ENCODE results near the gene GAL3ST3. TPM values are rescaled to one million over a fixed set of nuclear protein-coding genes. Genes with fewer than 3 reads are reported as not detected.
A peak's percentile ranks its signal among the peaks of the same experiment; 100 is the strongest.

Gene GAL3ST3
- total RNA-seq, 1 donor from 2014 or later: 0.73 TPM

DNA sequence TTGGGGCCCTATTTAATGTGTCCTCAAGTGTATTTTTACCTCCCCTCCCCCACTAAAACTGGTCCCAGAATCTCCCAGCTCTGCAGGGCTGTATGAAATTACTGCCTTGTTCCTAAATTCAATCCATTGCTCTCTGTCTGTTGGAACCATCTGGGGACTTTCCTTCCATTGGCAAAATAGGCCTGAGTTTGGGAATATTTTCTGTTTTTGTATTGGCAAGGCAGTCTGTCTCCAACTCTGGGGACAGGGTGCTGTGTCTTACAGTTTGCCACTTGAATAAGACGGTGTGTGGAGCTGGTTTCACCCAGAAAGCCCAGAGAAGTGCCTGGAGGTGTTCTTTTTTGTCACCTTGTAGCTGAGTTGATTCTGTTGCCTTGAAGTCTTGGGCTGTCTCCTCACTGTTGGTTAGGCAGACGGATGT, 22.4 kb upstream of the GAL3ST3 start:
- DNase-seq (no peak), ATAC-seq (ENCODE audit: poor library complexity) (no peak)
- intact Hi-C loops (cut with DNase I): loop anchor here (5.0 kb wide), 1 partner anchor 56 kb away; no protein-coding TSS in a partner anchor

DNA sequence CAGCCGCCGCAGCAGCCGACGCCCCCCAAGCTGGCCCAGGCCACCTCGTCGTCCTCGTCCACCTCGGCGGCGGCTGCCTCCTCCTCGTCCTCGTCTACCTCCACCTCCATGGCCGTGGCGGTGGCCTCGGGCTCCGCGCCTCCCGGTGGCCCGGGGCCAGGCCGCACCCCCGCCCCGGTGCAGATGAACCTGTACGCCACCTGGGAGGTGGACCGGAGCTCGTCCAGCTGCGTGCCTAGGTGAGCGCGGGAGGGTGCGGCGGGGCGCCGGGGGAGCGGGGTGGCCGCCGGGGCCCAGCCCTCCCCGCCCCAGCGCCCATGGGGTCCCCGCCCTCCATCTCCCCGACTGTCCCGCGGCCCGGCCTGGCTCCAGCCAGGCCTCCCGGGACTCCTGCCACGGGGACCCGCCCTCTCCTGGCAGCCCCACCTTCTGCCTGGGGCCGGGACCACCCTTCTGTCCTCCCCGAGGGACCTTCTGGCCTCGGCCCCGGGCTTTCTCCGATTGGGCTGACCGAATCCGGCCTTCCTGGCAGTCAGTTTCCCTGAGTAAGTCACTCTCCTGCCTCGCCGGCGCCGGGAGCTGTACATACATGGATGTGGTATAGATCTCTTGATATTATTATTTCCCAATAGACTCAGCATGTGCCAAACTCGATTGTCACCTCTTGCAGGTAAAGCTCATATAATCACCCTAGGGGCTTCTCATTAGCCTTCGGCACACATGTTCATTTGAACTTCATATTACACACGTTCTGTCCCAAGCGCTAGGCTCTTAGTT, 21.8 kb upstream of the GAL3ST3 start:
- intact Hi-C loops (cut with DNase I): loop anchor here (5.0 kb wide), 1 partner anchor 57 kb away; no protein-coding TSS in a partner anchor
- DNase-seq (peak; percentile 81), ATAC-seq (ENCODE audit: poor library complexity) (peak; percentile 11)

DNA sequence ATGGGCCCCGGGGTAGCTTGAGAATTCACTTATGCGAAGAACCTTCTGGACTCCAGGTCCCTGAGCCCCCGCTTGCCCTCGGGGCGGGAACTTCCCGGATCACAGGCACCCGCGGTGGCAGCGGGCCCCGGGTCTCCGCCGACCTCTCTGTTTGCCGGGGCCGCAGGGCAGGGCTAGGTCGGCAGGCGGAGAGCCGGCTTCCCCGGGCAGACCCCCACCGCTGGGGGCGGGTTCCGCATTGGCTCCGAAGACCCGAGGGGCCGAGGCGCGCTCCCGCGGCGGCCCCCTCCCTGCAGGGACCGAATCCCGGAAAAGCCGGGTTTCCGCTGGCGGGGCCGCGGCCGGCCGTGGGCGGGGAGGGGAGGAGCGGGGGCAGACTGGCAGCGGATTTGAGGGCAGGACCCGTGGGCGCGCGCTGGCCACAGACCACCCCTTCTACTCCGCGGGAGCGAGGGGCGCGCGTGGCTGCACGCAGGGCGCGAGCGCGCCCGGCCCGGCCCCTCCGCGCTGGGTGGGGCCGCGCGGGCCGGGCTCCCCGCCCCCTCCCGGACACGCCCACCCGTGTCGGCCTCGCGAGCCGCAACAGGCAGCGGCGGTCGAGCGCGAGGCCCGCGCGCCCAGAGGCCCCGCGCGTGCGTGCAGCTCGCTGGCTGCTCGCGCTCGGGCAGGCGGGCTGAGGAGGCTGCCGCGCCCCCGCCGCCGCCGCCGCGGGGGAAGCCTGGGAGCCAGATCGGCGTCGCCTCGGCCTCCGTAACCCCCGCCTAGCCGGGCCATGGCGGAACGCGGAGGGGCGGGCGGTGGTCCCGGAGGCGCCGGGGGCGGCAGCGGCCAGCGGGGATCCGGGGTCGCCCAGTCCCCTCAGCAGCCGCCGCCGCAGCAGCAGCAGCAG, 21.0 kb upstream of the GAL3ST3 start, which contains the start of gene PACS1:
TSS of gene PACS1 (plus strand) at position 558 of the 889 bp plus-strand sequence. CDS start at position 773, 215 bp downstream.
- intact Hi-C loops (cut with DNase I): loop anchor here (5.0 kb wide), 1 partner anchor 57 kb away; no protein-coding TSS in a partner anchor
- ATAC-seq (ENCODE audit: poor library complexity) (peak; percentile 85), DNase-seq (peak; percentile 90)

DNA sequence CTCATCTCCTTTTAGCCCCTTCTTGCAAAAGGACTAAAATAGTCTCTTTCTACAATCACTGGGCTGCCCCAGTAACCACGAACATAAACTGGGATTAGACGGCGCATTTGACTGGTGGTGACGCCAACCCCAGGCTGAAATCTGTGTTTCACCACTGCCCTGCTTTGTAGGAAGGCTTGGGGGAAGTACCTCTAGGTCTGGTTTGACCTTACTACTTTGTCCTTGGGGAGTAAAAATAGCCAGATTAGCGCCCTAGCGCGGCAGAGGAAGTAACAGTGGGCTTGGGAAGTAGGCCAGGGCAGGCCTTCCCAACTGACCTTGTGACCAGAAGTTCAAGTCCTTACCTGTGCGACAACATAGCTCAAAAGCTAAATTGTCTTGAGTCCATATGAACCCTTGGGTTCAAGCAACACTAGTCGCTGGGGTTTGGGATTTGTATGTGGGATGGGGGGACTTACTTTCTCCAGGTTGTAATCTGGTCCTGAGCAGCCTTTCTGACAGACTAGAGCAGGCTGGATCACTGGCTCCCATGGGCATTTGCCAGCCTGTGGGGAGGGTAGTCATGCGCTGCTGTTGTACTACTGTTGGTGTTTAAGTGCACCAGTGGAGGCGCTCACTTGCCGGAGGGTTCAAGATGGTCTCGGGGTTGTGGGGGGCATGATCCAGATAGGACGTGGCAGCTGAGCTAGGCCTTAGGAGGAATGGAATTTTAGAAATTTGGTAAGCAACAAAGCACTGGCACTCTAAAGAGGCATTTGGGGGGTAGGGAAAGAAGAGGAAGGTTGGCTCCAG, 20.2 kb upstream of the GAL3ST3 start:
- peak; percentile 62 for DNase-seq
- intact Hi-C loops (cut with DNase I): no loop called here
- ATAC-seq (ENCODE audit: poor library complexity): peak; percentile 58

DNA sequence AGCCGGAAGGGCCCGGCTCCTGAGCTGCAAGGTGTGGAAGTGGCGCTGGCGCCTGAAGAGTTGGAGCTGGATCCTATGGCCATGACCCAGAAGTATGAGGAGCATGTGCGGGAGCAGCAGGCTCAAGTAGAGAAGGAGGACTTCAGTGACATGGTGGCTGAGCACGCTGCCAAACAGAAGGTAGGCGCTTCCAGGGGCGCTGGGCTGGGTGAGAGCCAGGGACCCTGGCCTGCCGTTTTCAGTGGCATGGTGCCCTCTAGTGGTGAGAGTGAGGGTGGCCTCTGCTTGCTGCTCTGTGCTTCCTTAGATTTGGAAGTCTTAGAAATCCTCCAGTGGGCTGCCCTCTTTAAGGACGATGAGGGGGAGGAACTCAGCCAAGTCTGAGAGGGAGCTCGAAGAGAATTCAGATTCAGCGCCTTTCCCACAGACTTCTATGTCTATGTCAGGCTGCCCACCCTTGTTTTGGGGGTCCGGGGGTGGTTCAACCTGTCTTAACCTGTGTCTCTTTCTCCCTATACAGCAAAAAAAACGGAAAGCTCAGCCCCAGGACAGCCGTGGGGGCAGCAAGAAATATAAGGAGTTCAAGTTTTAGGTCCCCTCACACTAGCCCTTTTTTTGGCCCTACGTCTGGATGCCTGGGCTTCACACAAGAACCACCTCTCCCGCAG, 19.3 kb upstream of the GAL3ST3 start:
- intact Hi-C loops (cut with DNase I): no loop called here
- DNase-seq: peak; percentile 86
- ATAC-seq (ENCODE audit: poor library complexity): peak; percentile 46

DNA sequence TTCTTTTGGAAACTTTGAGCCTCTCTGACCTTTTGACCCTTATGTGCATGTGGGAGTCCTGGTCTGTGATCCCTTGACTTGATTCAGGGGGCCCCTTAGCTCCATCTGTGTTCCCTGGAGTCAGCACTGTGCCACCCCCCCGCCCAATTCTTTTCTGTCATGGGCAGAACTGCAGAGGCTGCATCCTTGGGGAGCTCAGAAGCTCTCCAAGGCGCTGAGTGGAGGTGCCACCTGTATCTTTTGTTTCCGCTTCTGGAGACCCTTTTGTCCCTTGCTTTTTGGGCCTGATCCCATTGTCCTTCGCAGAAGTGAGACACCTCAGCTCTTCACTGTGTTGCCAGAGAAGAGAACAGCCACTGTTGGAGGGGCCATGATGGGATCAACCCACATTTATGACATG, 18.7 kb upstream of the GAL3ST3 start:
- ATAC-seq (ENCODE audit: poor library complexity) (no peak), DNase-seq (no peak)
- intact Hi-C loops (cut with DNase I): no loop called here

DNA sequence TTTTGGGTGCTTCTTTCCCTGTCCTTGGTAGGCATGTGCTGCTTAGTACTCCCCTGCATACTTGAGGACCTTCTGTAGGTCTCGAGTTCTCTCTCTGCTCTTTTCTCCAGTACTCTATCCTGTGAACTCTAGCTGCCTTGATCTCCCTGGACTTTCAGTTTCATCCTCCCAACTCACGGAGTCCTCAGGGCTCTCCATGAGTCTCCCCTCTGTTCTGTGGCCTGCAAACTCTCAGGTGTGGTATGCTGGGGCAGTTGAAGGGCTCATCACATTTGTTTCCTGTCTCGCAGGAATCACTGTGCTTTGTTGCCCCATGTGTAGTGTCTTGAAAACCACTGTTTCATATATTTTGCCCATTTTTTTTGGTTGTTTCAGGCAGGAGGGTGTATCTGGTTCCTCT, 17.8 kb upstream of the GAL3ST3 start:
- intact Hi-C loops (cut with DNase I): no loop called here
- DNase-seq (no peak), ATAC-seq (ENCODE audit: poor library complexity) (no peak)

DNA sequence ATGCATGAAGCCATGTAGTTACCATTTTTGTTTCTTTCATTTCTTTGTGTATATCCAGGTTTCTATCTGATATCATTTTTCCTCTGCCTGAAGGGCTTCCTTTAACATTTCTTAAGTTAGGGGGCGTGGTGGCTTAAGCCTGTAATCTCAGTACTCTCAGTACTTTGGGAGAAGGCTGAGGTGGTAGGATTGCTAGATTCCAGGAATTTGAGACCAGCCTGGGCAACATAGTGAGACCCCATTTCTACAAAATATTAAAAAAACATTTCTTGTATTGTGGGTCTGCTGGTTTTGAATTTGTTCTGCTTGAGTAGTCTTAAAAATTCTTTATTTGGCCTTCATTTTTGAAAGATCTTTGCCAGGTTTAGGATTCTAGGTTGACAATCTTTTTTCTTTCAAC, 15.6 kb upstream of the GAL3ST3 start:
- ATAC-seq (ENCODE audit: poor library complexity) (no peak), DNase-seq (no peak)
- intact Hi-C loops (cut with DNase I): no loop called here

DNA sequence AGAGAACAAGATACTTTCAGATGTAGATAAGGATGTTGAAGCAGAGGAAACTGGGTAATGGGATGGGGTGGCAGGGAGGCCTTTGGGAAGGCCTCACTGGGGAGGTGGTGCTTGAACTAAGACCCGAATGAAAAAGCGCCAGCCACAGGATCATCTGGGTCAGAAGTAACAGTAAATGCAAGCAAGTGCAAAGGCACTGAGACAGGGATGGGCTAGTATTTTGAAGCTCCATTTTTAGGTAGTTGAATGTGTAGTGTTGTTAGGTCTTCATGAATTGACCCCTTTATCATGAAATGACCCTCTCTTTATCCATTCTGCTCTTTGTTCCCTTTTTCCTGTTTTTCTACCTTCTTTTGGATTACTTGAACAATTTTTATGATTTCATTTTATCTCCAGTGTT, 14.9 kb upstream of the GAL3ST3 start:
- ATAC-seq (ENCODE audit: poor library complexity) (no peak), DNase-seq (no peak)
- intact Hi-C loops (cut with DNase I): no loop called here

DNA sequence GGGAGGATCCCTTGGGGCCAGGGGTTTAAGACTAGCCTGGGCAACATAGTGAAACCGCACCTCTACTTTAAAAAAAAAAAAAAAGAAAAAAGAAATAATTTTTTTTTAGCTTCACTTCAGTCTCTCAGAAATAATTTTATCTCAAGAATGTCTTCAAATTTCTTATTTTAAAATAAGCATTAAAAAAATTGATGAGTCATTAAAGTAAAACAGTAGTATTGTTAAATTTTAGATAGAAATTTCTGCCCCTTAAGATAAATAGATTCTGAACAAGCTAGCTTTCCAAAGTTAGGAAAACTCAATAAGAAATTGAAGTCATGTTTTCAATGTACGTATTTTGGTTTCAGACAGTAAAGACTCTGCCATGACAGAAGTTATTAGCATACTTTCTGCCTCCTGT, 13.4 kb upstream of the GAL3ST3 start:
- ATAC-seq (ENCODE audit: poor library complexity) (no peak), DNase-seq (no peak)
- intact Hi-C loops (cut with DNase I): no loop called here

DNA sequence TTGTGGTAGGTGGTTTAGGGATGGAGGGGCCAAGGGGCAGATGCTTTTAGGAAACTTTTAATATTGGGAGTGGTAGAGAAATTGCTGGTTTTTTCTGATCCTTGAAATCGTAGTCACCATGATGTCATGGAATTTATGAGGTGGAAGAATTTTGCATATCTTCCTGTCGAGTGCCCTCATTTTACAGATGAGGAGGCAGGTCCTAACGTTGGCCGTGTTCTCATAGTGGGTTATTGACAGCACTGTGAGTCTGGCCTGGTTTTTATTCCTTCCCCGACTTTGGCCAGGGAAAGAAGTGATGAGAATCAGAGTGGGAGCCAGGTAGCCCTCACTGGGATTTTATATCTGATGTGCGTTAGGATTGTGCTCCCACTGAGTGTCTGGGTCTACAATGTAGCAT, 12.3 kb upstream of the GAL3ST3 start:
- DNase-seq: no peak
- intact Hi-C loops (cut with DNase I): no loop called here

DNA sequence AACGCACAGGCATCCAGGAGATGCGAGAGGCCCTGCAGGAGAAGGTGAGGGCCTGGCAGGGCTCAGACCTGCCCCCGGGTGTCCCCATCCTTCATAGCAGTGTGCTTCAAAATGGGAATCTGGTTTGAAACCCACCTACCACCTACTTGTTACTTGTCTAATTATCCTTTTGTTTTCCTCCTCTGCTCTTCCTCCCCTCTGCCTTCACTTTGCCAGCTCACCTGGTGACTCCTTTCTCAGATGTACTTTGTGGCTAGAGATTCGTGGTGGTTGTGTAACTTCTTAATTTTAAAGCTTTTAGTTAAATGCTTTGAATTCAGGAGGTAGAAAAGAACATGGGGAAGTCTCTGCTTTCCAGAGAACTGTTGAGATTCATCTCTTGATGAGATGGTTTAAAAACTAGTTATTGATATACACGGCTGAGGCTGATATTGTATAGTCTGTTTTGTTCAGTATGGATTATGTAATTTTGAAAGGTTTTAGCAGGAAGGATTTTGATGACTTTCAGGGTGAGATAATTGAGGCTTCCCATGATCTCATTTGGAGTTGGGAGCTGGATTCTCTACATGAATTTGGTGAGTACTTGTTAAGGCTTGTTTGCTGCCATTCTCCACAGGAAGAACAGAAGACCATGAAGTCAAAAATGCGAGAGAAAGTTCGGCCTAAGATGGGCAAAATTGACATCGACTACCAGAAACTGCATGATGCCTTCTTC, 11.2 kb upstream of the GAL3ST3 start:
- intact Hi-C loops (cut with DNase I): no loop called here
- DNase-seq: no peak
- no peak for ATAC-seq (ENCODE audit: poor library complexity)

More for the DNA sequence above, 12.3 kb upstream of the GAL3ST3 start:
- no peak for ATAC-seq (ENCODE audit: poor library complexity)

DNA sequence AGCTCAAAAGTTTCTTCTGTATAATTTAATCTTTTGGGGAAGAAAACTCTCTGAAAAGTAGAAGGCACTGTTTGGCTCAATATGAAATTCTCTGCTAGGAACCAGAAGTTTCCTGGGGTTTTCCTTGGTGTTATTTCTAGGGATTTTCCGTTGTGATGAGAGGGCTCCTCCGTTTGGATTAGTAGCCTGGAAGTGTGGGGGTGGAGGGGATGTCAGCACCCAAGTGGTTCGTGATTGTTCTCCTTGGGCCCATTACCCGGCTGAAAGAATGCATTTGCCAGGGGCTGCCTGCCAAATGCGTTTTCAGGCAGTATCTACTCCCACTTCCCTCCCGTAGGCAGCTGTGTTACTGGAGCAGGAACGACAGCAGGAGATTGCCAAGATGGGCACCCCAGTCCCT, 7.5 kb upstream of the GAL3ST3 start:
- DNase-seq (no peak), ATAC-seq (ENCODE audit: poor library complexity) (no peak)
- intact Hi-C loops (cut with DNase I): no loop called here

DNA sequence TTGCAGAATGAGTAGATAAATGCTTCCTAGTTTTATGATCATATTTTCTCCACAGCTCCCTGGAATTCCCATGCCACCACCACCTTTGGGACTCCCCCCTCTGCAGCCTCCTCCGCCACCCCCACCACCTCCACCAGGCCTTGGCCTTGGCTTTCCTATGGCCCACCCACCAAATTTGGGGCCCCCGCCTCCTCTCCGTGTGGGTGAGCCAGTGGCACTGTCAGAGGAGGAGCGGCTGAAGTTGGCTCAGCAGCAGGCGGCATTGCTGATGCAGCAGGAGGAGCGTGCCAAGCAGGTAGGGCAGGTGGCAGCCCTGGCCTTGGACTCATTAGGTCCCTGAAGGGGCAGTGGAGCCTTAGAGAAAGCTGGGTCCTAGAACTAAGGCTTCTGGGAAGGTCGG, 6.1 kb upstream of the GAL3ST3 start:
- DNase-seq (no peak), ATAC-seq (ENCODE audit: poor library complexity) (no peak)
- intact Hi-C loops (cut with DNase I): no loop called here

DNA sequence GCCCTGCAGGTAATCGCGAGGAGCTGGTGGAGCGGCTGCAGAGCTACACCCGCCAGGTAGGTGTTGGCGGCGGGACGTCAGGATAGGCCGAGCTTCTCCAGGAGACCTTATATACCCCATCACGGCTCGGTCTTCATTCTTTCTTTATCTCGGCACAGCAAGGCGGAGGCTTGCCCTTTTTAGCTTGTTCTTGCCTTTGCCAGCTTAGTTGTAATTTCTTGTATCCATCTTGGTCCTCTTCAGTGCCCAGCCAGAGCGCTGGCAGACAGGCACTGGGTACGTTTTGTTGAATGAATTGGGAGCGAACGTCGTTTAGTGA, 3.7 kb upstream of the GAL3ST3 start:
- no peak for ATAC-seq (ENCODE audit: poor library complexity)
- no peak for DNase-seq
- intact Hi-C loops (cut with DNase I): no loop called here

DNA sequence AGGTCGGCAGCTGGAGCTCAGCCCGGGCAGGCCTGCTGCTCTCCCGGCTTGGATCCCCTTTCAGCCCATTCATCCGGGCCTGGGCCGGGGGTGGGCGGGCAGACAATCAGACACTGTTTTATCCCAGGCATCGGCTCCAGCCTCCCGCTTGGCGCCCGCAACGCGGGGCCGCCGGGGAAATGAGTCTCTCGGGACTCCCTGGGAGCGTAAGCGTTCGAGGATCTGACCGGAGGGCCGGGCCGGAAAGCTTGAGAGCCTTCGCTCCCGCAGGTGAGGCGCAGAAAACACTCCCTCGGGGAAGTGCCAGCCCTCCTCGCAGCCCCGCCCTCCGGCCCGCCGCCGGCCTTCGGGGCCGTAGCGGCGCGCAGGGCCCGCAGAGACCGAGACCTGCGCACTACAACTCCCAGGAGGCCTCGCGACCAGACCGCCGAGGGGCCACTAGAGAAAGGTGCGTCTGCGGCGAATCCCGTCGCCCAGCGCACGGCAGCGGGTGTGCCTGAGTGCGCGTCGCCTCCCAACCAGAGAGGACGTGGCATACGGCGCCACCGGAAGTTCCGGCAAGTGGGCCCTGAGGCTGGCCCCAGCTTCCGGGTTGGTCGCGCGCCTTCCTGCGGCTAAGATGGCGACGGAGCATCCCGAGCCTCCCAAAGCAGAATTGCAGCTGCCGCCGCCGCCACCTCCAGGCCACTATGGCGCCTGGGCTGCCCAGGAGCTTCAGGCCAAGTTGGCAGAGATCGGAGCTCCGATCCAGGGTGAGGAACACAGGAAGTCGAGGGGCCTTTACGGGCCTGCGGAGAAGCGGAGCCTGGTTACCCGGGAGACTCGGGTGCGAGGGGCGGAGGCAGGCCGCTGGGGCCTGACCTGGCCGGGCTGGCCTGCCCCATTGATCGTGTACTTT, 3.1 kb upstream of the GAL3ST3 start, which contains the start of gene SF3B2:
TSS of gene SF3B2 (plus strand) at position 599 of the 898 bp plus-strand sequence. CDS start at position 620, 21 bp downstream.
- DNase-seq: peak; percentile 99
- peak; percentile 96 for ATAC-seq (ENCODE audit: poor library complexity)
- intact Hi-C loops (cut with DNase I): no loop called here

DNA sequence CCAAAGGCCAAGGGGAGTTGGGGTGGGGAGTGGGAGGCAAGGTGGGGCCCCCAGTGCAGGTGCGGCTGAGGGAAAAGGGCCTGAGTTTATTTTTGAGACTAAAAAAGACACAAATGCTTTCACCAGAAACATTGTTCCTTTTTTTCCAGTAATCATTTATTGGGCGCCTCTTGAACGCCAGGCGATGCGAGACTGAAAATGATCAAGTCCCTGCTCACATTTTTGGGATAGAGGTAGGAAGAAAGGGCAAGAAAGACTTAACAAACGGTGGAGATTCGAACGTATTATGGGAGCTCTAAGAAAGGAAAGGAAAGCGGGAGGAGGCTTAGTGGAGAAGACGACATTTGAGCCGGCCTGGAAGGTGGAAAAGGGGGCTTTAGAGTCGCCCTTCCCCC, 2.4 kb upstream of the GAL3ST3 start:
- no peak for DNase-seq
- intact Hi-C loops (cut with DNase I): no loop called here
- ATAC-seq (ENCODE audit: poor library complexity): no peak

Data from Right ventricle myocardium superior (tissue), 1 donor.